ENCODE results near the gene AFF3.

Gene AFF3

DNA sequence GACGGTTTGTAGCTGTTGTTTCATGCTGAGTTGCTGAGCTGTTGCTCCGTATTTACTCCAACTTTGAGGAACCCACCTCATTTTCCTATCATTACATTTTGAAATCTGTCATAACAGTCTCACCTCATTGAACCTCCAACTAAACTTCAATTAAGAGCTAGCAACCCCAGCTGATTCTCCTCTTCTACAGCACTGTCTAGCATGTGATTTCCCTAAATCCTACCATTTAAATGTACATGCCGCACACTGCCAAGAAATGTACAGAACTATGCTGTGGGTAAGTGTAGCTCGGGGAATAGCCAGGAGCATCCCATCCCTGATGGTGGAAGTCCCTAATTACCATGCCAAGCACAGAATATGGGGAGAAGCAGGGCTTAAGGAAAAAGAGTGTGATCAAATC is 299.9 kb downstream of the AFF3 start:
- H3K9me3 Mint-ChIP-seq = no peaks in the 10 kb centered on the region
- no peaks in the 10 kb centered on the region for H3K4me1 Mint-ChIP-seq
- H3K27me3 Mint-ChIP-seq = no peaks in the 10 kb centered on the region
- no peak overlapping the region for H3K4me3 Mint-ChIP-seq
- H3K36me3 Mint-ChIP-seq = peaks cover 5% of the 10 kb centered on the region
- H3K27ac Mint-ChIP-seq = no peak overlapping the region

DNA sequence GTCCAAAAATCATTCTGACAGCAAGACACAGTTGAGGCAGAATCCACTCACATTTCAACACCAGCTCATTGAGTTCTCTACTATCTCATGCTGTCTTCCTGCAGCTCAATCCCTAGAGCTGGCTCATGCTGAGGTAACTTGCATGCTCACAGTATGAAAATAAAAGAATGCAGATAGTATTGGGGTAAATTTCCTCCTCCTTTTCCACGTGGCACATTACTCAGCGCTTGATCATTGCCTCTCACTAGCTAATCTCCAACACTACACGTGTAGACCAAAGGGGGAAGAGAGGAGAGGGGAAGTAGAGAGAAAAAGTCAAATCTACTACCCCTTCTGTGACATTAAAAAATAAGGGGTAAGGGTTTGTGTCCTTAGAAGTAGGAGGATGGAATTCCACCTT is 300.6 kb downstream of the AFF3 start:
- H3K36me3 Mint-ChIP-seq = peaks cover 6% of the 10 kb centered on the region
- H3K4me3 Mint-ChIP-seq = no peak overlapping the region
- H3K9me3 Mint-ChIP-seq = no peaks in the 10 kb centered on the region
- H3K27me3 Mint-ChIP-seq = no peaks in the 10 kb centered on the region
- H3K27ac Mint-ChIP-seq = no peak overlapping the region
- H3K4me1 Mint-ChIP-seq = no peaks in the 10 kb centered on the region

DNA sequence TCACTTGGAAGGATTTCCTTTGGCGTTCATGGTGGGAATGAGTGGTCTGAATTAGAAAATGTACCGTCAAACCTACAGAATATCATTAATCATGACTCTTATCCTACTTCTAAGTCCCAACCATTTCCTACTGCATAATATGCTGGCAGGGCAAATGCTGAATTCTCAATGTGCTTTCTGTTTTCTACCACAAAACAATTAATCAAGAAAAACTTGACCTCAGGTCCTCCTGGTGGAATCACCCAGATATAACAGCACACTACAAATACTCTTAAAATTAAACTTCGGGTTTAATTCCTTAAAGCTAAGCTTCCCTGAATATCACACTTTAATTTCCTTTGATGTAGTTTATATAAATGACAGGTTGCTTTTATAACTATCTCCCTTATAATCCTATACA is 301.6 kb downstream of the AFF3 start:
- Mint-ChIP-seq H3K36me3 (peaks cover 8% of the 10 kb centered on the region), H3K4me3 (no peak overlapping the region), H3K4me1 (no peaks in the 10 kb centered on the region), H3K27ac (no peak overlapping the region), H3K9me3 (no peaks in the 10 kb centered on the region), H3K27me3 (no peaks in the 10 kb centered on the region)

DNA sequence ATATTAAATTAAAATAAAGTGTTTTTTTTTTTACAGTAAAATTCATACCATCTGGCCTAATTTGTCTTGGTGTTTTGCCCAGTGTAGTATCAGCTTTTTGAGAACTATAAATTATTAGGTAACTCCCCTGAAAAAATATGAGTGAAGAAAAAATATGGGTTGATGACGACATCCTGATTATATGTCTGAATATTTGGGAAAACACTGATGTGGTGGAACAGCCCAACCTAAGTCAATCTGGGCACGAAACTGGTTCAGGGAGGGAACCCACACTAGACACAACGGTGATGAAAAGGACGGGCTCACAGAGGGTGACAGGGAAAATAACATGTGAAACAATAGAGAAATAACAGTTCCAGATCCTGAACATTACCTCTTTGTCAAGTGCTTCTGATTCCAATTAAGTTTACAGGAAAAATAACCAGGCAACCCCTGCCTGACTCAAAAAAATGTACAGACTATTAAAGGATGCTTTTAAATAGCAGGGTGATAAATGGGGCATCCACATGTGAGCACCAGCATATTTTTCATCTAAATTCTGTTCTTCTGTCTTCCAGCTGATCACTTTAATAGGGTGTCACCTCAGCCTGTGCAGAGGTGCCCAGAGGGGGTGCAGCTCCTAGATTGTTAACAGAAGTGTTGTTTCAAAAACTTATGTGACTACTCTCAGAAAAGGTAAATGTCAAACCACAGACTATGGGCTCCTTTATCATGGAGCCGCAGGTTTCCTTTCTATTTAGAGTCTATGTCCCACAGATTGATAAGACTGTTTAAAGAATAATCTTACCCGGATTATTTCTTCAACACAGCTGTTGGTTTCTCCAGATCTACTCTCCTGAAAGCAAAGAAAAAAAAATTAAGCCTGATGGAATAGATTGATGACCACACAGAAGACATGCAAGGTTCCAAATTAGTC is 305.4 kb downstream of the AFF3 start:
- Mint-ChIP-seq H3K27ac (no peak overlapping the region), H3K27me3 (no peaks in the 10 kb centered on the region), H3K9me3 (no peaks in the 10 kb centered on the region), H3K4me3 (no peak overlapping the region), H3K4me1 (no peaks in the 10 kb centered on the region), H3K36me3 (peaks cover 24% of the 10 kb centered on the region)

DNA sequence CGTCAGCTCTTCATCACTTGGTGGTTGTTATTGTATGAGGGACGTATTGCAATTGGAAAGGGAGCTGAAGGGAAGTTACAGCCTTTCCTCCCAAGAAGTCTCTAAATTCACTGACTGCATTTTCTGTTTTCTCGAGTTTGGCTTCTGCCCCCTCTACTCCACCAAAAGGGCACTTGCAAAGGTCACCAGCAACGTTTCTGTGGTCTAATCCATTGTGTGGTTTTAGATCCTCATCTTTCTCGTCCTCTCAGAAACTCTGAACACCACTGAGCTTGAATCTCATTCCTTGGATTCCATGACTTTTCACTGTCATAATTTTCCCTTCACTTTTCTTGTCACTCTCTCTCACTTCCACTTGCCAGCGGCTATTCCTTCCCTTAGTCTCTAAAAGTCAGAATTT is 308.0 kb downstream of the AFF3 start:
- Mint-ChIP-seq H3K27ac (no peak overlapping the region), H3K4me3 (no peak overlapping the region), H3K9me3 (no peaks in the 10 kb centered on the region), H3K36me3 (peaks cover 32% of the 10 kb centered on the region), H3K27me3 (no peaks in the 10 kb centered on the region), H3K4me1 (no peaks in the 10 kb centered on the region)

DNA sequence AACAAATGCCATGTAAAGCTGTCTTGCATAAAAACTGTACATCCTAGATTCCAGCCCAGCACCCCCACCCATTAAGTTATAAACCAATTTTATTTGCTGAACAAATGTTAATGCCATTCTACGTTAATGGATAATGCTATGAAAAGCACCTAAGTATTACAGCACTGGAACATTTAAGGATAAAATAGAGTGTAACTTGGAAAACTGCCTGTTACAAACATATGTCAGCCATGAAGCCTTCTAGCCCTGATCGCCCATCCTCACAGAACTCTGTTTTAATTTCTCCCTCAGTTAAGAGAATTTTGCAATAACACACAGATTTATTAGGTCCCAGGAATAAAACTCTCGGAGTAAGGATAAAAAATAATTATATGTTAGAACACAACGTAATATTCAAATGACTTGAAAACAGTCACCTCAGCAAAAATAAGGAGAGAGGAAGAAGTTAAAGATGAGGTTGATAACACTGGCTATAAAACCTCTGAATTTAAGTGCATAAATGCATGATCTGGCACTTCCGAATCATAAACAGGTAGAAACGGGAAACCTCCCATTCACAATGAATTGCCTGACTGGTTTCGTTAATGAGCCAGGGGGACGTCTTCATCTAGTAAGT is 308.7 kb downstream of the AFF3 start:
- Mint-ChIP-seq H3K4me3 (no peak overlapping the region), H3K27me3 (no peaks in the 10 kb centered on the region), H3K9me3 (no peaks in the 10 kb centered on the region), H3K36me3 (peaks cover 35% of the 10 kb centered on the region), H3K4me1 (no peaks in the 10 kb centered on the region), H3K27ac (no peak overlapping the region)

DNA sequence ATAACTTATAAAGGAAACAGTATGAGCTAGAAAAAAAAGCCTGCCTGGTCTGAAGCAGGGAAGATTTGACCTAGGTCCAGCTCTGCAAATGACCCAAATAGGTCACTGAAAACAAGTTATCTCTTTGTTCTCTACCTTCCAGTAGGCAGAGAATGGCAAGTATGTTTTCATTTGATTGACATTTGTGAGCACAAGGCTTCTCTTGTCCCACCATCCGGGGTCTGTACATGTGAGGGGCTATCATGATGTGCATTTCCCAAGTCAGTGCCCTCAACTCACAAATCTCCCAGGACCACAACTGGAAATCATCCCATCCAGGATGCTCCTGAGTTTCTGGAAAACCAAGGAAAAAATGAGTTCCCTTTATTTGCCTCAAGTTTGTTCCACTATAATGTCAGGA is 309.5 kb downstream of the AFF3 start:
- no peak overlapping the region for H3K4me3 Mint-ChIP-seq
- H3K27me3 Mint-ChIP-seq = no peaks in the 10 kb centered on the region
- H3K27ac Mint-ChIP-seq = no peak overlapping the region
- H3K4me1 Mint-ChIP-seq = no peaks in the 10 kb centered on the region
- peaks cover 35% of the 10 kb centered on the region for H3K36me3 Mint-ChIP-seq
- H3K9me3 Mint-ChIP-seq = no peaks in the 10 kb centered on the region

DNA sequence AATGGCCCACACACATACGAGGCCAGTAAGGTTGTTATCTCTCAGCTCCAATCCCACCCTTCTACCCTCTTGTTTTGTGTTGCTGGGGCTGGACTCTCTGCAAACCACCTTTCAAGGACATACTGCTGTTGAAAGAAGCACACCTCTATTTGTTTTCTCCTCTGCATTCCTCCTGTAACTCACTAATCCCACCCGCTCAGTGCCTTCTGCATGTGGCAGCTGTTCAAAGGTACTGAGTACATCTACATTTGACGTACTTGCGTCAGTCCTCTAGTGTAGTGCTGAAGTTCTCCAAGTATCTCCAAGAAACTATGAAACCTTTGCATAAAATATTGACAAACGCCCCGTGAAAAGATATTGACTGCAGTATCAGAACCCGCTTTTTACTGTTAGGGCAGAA is 310.6 kb downstream of the AFF3 start:
- Mint-ChIP-seq H3K4me3 (no peak overlapping the region), H3K9me3 (no peaks in the 10 kb centered on the region), H3K4me1 (no peaks in the 10 kb centered on the region), H3K27ac (no peak overlapping the region), H3K27me3 (no peaks in the 10 kb centered on the region), H3K36me3 (peaks cover 32% of the 10 kb centered on the region)

DNA sequence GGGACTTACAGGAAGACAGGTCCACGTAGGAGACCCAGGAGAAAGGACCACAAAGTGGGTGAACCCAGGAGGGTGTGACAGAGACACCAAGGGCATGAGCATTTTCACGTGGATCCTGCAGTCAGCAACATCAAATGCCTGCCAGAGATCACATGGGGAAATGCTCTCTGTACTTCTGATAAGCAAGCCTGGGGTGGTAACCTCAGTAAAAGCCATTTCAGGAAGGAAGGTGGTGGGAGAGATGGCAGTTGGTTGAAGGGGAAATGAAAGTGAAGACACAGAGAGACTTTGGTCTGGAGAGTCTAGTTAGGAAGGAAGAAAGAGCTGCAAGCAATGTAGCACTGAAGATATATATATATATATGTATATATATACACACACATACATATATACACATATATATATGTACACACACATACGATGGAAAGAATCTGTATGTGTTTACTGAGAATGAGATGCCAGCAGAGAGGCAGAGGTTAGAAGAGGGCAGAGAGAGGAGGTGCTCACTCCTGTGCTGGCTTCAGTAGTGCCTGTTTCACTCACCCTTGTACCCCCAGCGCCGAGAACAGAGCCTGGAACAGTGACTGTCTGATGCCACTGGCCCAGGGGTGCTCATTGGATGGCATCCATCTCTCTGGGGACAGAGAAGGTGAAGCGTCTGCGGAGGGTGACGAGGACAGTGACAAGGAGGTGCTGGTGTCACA is 314.9 kb downstream of the AFF3 start:
- no peak overlapping the region for H3K4me3 Mint-ChIP-seq
- H3K27ac Mint-ChIP-seq = no peak overlapping the region
- H3K27me3 Mint-ChIP-seq = no peaks in the 10 kb centered on the region
- no peaks in the 10 kb centered on the region for H3K9me3 Mint-ChIP-seq
- H3K36me3 Mint-ChIP-seq = peaks cover 14% of the 10 kb centered on the region
- no peaks in the 10 kb centered on the region for H3K4me1 Mint-ChIP-seq

DNA sequence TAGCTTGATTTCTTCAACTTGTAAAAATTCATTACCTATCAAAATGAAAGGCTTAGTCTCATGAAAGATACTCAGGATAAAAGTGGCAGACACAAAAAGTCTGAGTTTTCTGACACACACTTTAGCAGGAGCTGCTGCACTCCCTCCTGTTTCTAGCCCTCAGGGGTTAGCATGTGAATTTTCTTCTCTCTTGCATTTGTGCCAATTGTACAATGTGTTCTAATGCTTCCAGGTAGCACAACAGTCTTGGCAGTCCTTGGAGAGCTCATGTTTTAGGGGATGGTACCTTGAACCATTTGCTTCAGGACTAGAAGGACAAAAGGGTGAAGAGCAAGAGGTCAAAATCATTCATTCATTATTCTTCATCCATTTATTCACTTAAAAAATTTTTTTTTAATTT is 316.8 kb downstream of the AFF3 start:
- H3K4me3 Mint-ChIP-seq = no peak overlapping the region
- H3K9me3 Mint-ChIP-seq = no peaks in the 10 kb centered on the region
- no peaks in the 10 kb centered on the region for H3K4me1 Mint-ChIP-seq
- H3K27ac Mint-ChIP-seq = no peak overlapping the region
- peaks cover 8% of the 10 kb centered on the region for H3K36me3 Mint-ChIP-seq
- no peaks in the 10 kb centered on the region for H3K27me3 Mint-ChIP-seq

DNA sequence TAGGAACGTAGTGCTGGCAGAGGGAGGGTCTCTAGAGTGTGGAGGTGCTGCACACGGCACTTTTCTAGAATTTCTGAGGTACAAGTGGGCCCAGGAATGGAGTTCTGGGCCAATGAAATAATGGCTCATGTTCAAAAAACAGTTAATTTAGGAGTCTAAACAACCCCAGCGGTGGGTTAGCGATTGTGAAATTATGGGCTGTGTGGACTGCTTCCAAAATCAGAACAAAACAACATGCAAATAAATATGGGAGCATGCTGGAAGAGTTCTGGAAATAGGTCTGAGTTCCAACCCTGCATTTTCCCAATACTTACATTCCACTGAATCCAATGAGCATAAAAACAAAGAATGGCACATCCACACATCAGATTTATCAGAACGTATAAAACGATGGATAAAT is 317.6 kb downstream of the AFF3 start:
- no peak overlapping the region for H3K27ac Mint-ChIP-seq
- H3K36me3 Mint-ChIP-seq = peaks cover 7% of the 10 kb centered on the region
- H3K4me3 Mint-ChIP-seq = no peak overlapping the region
- no peaks in the 10 kb centered on the region for H3K27me3 Mint-ChIP-seq
- no peaks in the 10 kb centered on the region for H3K9me3 Mint-ChIP-seq
- no peaks in the 10 kb centered on the region for H3K4me1 Mint-ChIP-seq

DNA sequence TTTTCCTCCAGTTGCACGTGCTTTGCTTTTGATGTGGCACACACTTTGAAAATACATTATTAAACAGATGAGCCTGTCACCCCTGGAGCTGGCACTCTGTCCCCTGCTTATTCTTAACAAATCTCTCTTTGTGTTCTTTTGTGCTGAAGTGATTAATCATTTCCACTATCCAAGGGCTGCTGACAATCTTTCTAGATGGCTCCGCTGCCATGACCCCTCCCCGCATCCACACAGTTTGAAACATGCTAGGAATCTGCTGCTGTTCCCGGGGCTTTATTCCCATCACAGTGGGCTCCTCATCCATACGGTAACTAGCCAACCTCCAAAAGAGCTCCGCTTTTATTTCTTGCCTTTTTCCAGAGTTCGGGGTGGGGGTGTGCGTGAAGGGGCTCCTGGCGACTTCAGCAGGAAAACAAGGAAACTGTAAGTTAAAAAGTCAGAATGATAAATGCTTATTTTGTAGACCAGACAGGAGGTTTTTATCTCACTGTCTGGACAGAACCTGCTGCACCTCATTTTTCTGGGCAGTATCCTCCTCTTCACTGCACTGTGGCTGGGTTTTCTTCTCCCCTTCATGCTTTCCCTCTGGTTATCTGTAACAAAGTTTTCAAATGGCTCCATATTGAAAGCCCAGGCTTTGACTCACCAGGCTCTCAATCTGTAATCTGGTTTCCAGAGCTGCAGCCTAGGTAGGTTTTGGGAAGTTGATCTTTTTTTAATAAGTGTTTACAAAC is 319.7 kb downstream of the AFF3 start:
- Mint-ChIP-seq H3K27ac (no peak overlapping the region), H3K4me1 (no peaks in the 10 kb centered on the region)

DNA sequence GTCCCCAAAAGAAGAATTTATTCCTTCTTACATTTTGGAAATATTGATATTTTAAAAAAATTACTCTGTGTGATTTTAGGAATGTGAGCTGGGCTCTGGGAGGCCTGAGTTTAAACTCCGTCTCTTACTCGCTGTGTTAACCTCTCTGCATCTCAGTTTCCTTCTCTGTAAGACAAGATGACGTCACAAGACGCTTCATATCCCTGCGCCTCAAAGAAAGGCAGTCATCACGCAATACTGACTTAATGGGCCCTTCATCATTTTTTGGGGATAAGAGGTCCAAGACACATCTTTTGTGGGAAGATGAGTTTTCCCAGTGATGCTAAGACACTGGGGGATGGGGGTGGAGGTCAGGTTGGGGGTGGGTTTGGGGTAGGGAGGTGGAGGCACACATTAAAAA is 320.4 kb downstream of the AFF3 start:
- Mint-ChIP-seq H3K27me3 (no peaks in the 10 kb centered on the region), H3K27ac (no peak overlapping the region), H3K9me3 (no peaks in the 10 kb centered on the region), H3K4me3 (no peak overlapping the region), H3K36me3 (peaks cover 9% of the 10 kb centered on the region), H3K4me1 (no peaks in the 10 kb centered on the region)

More for the DNA sequence above, 319.7 kb downstream of the AFF3 start:
- Mint-ChIP-seq H3K4me3 (no peak overlapping the region), H3K9me3 (no peaks in the 10 kb centered on the region), H3K36me3 (peaks cover 4% of the 10 kb centered on the region), H3K27me3 (no peaks in the 10 kb centered on the region)

DNA sequence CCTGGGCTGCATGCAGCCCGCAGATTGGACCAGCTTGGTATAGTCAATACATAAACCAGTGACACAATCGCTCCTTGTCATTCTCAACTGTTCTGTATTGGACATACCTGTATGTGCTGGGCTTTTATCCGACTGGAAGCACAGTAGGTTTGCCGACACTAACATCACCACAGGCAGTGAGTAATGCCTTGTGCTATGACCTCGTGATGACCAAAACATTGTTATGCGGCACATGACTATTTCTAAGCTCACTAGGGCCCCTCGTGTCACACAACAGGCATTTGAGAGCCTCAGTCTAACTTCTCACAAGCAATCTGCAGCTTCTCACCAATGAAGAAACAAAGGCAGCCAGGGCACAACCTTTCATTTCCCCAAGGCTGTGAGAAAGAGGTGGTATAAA is 320.8 kb downstream of the AFF3 start:
- Mint-ChIP-seq H3K36me3 (peaks cover 8% of the 10 kb centered on the region), H3K27me3 (no peaks in the 10 kb centered on the region), H3K4me3 (no peak overlapping the region), H3K27ac (no peak overlapping the region), H3K4me1 (no peaks in the 10 kb centered on the region), H3K9me3 (no peaks in the 10 kb centered on the region)

DNA sequence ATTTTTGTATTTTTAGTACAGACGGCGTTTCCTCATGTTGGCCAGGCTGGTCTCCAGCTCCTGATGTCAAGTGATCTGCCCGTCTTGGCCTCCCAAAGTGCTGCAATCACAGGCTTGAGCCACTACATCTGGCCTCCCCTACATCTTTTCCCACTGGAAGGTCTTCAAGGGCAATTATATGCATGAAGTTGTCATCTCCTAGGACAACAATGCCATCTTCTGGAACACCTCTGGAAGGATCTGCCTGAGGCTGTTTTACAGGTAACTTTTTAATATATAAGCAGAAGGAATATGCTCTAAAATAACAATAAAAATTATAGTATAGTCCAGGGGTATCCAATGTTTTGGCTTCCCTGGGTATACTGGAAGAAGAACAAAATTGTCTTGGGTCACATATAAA is 321.4 kb downstream of the AFF3 start:
- Mint-ChIP-seq H3K9me3 (peaks cover 3% of the 10 kb centered on the region), H3K4me3 (no peak overlapping the region), H3K36me3 (peaks cover 8% of the 10 kb centered on the region), H3K27me3 (no peaks in the 10 kb centered on the region), H3K4me1 (no peaks in the 10 kb centered on the region), H3K27ac (no peak overlapping the region)

Data from activated naive CD4-positive, alpha-beta T cell treated with anti-CD3 and anti-CD28 coated beads, Interleukin-2, amount 50 U/mL, for 24 hours (primary cell).